ENCODE measurements around the gene CENPF. TPM values are rescaled to one million over a fixed set of nuclear protein-coding genes. Genes with fewer than 3 reads are reported as not detected.

CENPF gene
- total and polyA plus RNA-seq, 9 of the 15 experiments (the other 6 are each of a cell fraction or from before 2014, with no cell fraction given) = 50.6 to 180 (median 98.3) TPM

- WGBS (ENCODE audit: insufficient coverage, low coverage, missing lambda C conversion rate) = 1% methylated on average over 5 of the region's 5 CpGs
- intact Hi-C loops (cut with micrococcal nuclease) (loop anchor here (5.0 to 10.0 kb wide), 2 partner anchors 322 to 375 kb away; no protein-coding TSS in a partner anchor), in situ Hi-C loops (cut with MboI) (loop anchor here (5.0 kb wide), 1 partner anchor 250 kb away; no protein-coding TSS in a partner anchor)
- H3K4me1 ChIP-seq (replicated peaks in 1 of 2; ENCODE audit: control insufficient read depth in 2 of 2, insufficient read depth in 2 of 2, low read length in 2 of 2) = no peaks in the 10 kb centered on the region
- H3K9me1 ChIP-seq (ENCODE audit: control insufficient read depth, insufficient read depth, low read length) = no peaks in the 10 kb centered on the region
- BruUV-seq (replicated peaks) = no TSS peak
- no peak overlapping the region for H3K27ac ChIP-seq (ENCODE audit: extremely low read depth, low read depth, low read length)
- ChIA-PET POLR2A (interaction anchor here (0.7 kb wide), 2 partner anchors 31 to 471 kb away, joined by 3 read pairs; no protein-coding TSS in a partner anchor), CTCF (ENCODE audit: low intra/inter-chr PET ratio) (no interaction called here)
- no peak overlapping the region for H3K9ac ChIP-seq (ENCODE audit: insufficient read depth in 1 of 2, low read depth in 2 of 2, low read length in 2 of 2)
- DNase-seq (ENCODE audit: extremely low read depth in 1 of 4, low spot score in 3 of 4) (no peak), FAIRE-seq (no peak), ATAC-seq (no peak)
- H3K4me3 ChIP-seq = no peak overlapping the region
- peaks cover 4 to 6% of the 10 kb centered on the region in 2 experiments; a peak in 4 of 5 replicates for H3K27me3 ChIP-seq (ENCODE audit: control insufficient read depth in 2 of 2, insufficient read depth in 2 of 2, low read length in 2 of 2)
- no peaks in the 10 kb centered on the region for H3K79me2 ChIP-seq (ENCODE audit: control insufficient read depth, insufficient read depth, low read length)
- no peak overlapping the region for H2AFZ ChIP-seq (ENCODE audit: low read depth, low read length)
- TF ChIP-seq SNIP1 (IDR thresholded peaks at IDR 0.05; ENCODE audit: low read depth) (no peak), KDM1A (IDR thresholded peaks at IDR 0.05) (no peak), NFIX (CRISPR knock-in tag; IDR thresholded peaks at IDR 0.05; ENCODE audit: low read depth) (peak; percentile 97), L3MBTL2 (IDR thresholded peaks at IDR 0.05) (no peak), GTF2F1 (IDR thresholded peaks at IDR 0.05; ENCODE audit: low read depth, low read length) (no peak), NFIC (IDR thresholded peaks at IDR 0.05) (peak; percentile 96), KLF16 (IDR thresholded peaks at IDR 0.05) (no peak), ZNF445 (CRISPR knock-in tag; IDR thresholded peaks at IDR 0.05; ENCODE audit: low read depth) (no peak)
- no peaks in the 10 kb centered on the region for H3K9me3 ChIP-seq (replicated peaks; ENCODE audit: control insufficient read depth, insufficient read depth, low read depth, low read length)
- H3K4me2 ChIP-seq (ENCODE audit: insufficient read depth, low read length) = no peak overlapping the region
- H4K20me1 ChIP-seq (replicated peaks; ENCODE audit: control insufficient read depth, insufficient read depth, low read length) = no peaks in the 10 kb centered on the region
- no peaks in the 10 kb centered on the region for H3K36me3 ChIP-seq (ENCODE audit: control insufficient read depth, insufficient read depth, low read length)
These were observed 15.8 kb upstream of the CENPF start for GRCh38 chr1:214587165-214587564.
